Measurements from ENCODE around the gene MKKS.

DNA sequence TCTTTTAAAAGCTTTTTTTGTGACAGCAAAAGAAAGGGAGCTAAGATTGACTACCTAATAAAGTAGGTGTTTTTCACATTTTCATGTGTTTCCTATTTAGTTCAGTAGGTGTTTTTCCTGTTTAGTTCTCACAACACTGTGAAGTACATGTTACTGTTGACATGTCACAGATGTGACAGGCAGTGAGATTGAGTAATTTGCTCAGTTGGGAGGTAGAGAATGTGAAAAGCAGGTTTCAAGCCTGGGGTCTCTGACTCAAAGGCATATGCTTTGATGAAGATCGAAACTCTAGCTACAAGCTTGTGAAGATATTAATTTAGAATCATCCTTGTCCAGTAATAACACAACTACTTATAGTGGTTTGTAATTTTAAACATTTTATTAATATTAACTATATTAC, 44.2 kb upstream of the MKKS start:
- TF ChIP-seq, protein P1, sequence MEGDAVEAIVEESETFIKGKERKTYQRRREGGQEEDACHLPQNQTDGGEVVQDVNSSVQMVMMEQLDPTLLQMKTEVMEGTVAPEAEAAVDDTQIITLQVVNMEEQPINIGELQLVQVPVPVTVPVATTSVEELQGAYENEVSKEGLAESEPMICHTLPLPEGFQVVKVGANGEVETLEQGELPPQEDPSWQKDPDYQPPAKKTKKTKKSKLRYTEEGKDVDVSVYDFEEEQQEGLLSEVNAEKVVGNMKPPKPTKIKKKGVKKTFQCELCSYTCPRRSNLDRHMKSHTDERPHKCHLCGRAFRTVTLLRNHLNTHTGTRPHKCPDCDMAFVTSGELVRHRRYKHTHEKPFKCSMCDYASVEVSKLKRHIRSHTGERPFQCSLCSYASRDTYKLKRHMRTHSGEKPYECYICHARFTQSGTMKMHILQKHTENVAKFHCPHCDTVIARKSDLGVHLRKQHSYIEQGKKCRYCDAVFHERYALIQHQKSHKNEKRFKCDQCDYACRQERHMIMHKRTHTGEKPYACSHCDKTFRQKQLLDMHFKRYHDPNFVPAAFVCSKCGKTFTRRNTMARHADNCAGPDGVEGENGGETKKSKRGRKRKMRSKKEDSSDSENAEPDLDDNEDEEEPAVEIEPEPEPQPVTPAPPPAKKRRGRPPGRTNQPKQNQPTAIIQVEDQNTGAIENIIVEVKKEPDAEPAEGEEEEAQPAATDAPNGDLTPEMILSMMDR (IDR thresholded peaks at IDR 0.05 in 8 of 11, conservative IDR thresholded peaks at IDR 0.05 in 3 of 11), result no peak
- no peak for TF ChIP-seq POLR2AphosphoS5 (IDR thresholded peaks at IDR 0.05)
- TF ChIP-seq POLR2A (IDR thresholded peaks at IDR 0.05), result no peak
